Neural progenitor cell (in vitro differentiated cells): Measurements from ENCODE around the gene CDH18. TPM values are rescaled to one million over a fixed set of nuclear protein-coding genes. Genes with fewer than 3 reads are reported as not detected.

Experiments
- DNase-seq: peaks from one replicate; pipeline ENCODE4 v3.0.0-alpha.2; 2016; ENCODE audit warnings: low spot score
- H2AFZ ChIP-seq: fragments of 200-600 bp; sonication (generic); replicated peaks from 2 replicates; pipeline ENCODE4 v1.6.1; 2016; ENCODE audit warnings: antibody characterized with exemption
- H3F3A ChIP-seq: fragments of 200-600 bp; sonication (generic); 2 replicates; pipeline ENCODE4 v1.6.1; 2016; ENCODE audit warnings: antibody characterized with exemption, low read depth
- H3K27ac ChIP-seq: fragments of 200-600 bp; sonication (generic); 2 replicates; pipeline ENCODE4 v1.5.1; 2016; ENCODE audit warnings: mild to moderate bottlenecking
- H3K27me3 ChIP-seq: fragments of 200-600 bp; sonication (generic); 2 replicates; pipeline ENCODE4 v1.6.1; 2016; ENCODE audit warnings: mild to moderate bottlenecking, moderate library complexity
- H3K36me3 ChIP-seq: fragments of 200-600 bp; sonication (generic); 2 replicates; pipeline ENCODE4 v1.5.1; 2016
- H3K4me1 ChIP-seq: fragments of 200-600 bp; sonication (generic); 2 replicates; pipeline ENCODE4 v1.6.1; 2016; ENCODE audit warnings: mixed run types
- H3K4me2 ChIP-seq: fragments of 200-600 bp; sonication (generic); 2 replicates; pipeline ENCODE4 v1.6.1; 2016
- H3K4me3 ChIP-seq: fragments of 200-600 bp; sonication (generic); 2 replicates; pipeline ENCODE4 v1.5.1; 2016
- H3K79me2 ChIP-seq: fragments of 200-600 bp; sonication (generic); 2 replicates; pipeline ENCODE4 v1.6.1; 2016; ENCODE audit warnings: low read depth
- H3K9ac ChIP-seq: fragments of 200-600 bp; sonication (generic); 2 replicates; pipeline ENCODE4 v1.6.1; 2016
- H3K9me3 ChIP-seq: fragments of 200-600 bp; sonication (generic); 2 replicates; pipeline ENCODE4 v1.5.1; 2016; ENCODE audit warnings: low read depth
- H4K20me1 ChIP-seq: fragments of 200-600 bp; sonication (generic); 2 replicates; pipeline ENCODE4 v1.6.1; 2016; ENCODE audit warnings: low read depth
- H3K27ac Mint-ChIP-seq: 3 replicates; pipeline ENCODE4 v1.8.0; 2021; ENCODE audit warnings: mixed read lengths
- H3K27me3 Mint-ChIP-seq: 2 replicates; pipeline ENCODE4 v1.8.0; 2022; ENCODE audit warnings: low read depth, mild to moderate bottlenecking, inconsistent platforms, moderate library complexity, mixed read lengths; ENCODE audit not compliant: insufficient read depth
- H3K36me3 Mint-ChIP-seq: 3 replicates; pipeline ENCODE4 v1.8.0; 2021; ENCODE audit warnings: mixed read lengths
- H3K4me1 Mint-ChIP-seq: 3 replicates; pipeline ENCODE4 v1.8.0; 2021; ENCODE audit warnings: mixed read lengths
- H3K4me3 Mint-ChIP-seq: 3 replicates; pipeline ENCODE4 v1.8.0; 2021; ENCODE audit warnings: mild to moderate bottlenecking, moderate library complexity, mixed read lengths
- H3K9me3 Mint-ChIP-seq: 3 replicates; pipeline ENCODE4 v1.8.0; 2020; ENCODE audit warnings: mixed read lengths
- CTCF ChIP-seq: fragments of 200-600 bp; sonication (generic); IDR thresholded peaks from 2 replicates; pipeline ENCODE4 v1.5.1; 2017; ENCODE audit warnings: antibody characterized with exemption, mild to moderate bottlenecking
- EZH2 ChIP-seq: fragments of 200-600 bp; sonication (generic); IDR thresholded peaks from 2 replicates; pipeline ENCODE4 v1.6.1; 2017; ENCODE audit warnings: antibody characterized with exemption, mild to moderate bottlenecking, moderate library complexity
- EZH2phosphoT487 ChIP-seq: fragments of 200-600 bp; sonication (generic); IDR thresholded peaks from 2 replicates; pipeline ENCODE4 v1.6.1; 2017; ENCODE audit warnings: antibody characterized with exemption
- total RNA-seq: library from RNA; depleted of rRNA; stranded (reverse); fragments of >200 nt; gene quantifications from 2 replicates; pipeline ENCODE4 v1.2.3, GENCODE V29; 2015; ENCODE audit warnings: low replicate concordance

The CDH18 gene
- total RNA-seq, 1 donor from 2014 or later = 0.58 TPM

GRCh38 chr5:20032896-20033295 lies 44.9 kb upstream of the CDH18 start:
- Histone ChIP-seq H3K4me2 (no peak overlapping the region), H4K20me1 (no peaks in the 10 kb centered on the region), H3K79me2 (no peaks in the 10 kb centered on the region), H3F3A (no peaks in the 10 kb centered on the region), H3K9me3 (no peaks in the 10 kb centered on the region), H3K36me3 (no peaks in the 10 kb centered on the region), H3K9ac (no peak overlapping the region), H3K27me3 (no peaks in the 10 kb centered on the region), H3K4me1 (no peaks in the 10 kb centered on the region), H2AFZ (no peak overlapping the region), H3K4me3 (no peak overlapping the region), H3K27ac (no peak overlapping the region)
- Mint-ChIP-seq H3K4me3 (no peak overlapping the region), H3K4me1 (no peaks in the 10 kb centered on the region), H3K27me3 (no peaks in the 10 kb centered on the region), H3K36me3 (peaks cover 2% of the 10 kb centered on the region), H3K9me3 (peaks cover 4% of the 10 kb centered on the region), H3K27ac (no peak overlapping the region)
- no peak for TF ChIP-seq EZH2phosphoT487
- TF ChIP-seq CTCF = no peak
- no peak for TF ChIP-seq EZH2
- DNase-seq = no peak

- Histone ChIP-seq H3K27ac (no peak overlapping the region), H3K79me2 (no peaks in the 10 kb centered on the region), H2AFZ (no peak overlapping the region), H3K4me1 (no peaks in the 10 kb centered on the region), H4K20me1 (no peaks in the 10 kb centered on the region), H3K9me3 (no peaks in the 10 kb centered on the region), H3K36me3 (no peaks in the 10 kb centered on the region), H3K4me3 (no peak overlapping the region), H3F3A (no peaks in the 10 kb centered on the region), H3K27me3 (no peaks in the 10 kb centered on the region), H3K9ac (no peak overlapping the region), H3K4me2 (no peak overlapping the region)
- no peak for TF ChIP-seq EZH2
- no peak for TF ChIP-seq EZH2phosphoT487
- TF ChIP-seq CTCF = no peak
- Mint-ChIP-seq H3K4me3 (no peak overlapping the region), H3K36me3 (no peaks in the 10 kb centered on the region), H3K27ac (no peak overlapping the region), H3K27me3 (no peaks in the 10 kb centered on the region), H3K9me3 (no peaks in the 10 kb centered on the region), H3K4me1 (no peaks in the 10 kb centered on the region)
- no peak for DNase-seq
These were observed 42.1 kb upstream of the CDH18 start for GRCh38 chr5:20030125-20030524.

- Mint-ChIP-seq H3K9me3 (no peaks in the 10 kb centered on the region), H3K27me3 (no peaks in the 10 kb centered on the region), H3K27ac (no peak overlapping the region), H3K4me3 (no peak overlapping the region), H3K36me3 (no peaks in the 10 kb centered on the region), H3K4me1 (no peaks in the 10 kb centered on the region)
- H3K9me3 ChIP-seq = no peaks in the 10 kb centered on the region
- H3K4me1 ChIP-seq = no peaks in the 10 kb centered on the region
- H3K4me3 ChIP-seq = no peak overlapping the region
- no peaks in the 10 kb centered on the region for H3F3A ChIP-seq
- no peaks in the 10 kb centered on the region for H3K79me2 ChIP-seq
- DNase-seq = no peak
- H2AFZ ChIP-seq = no peak overlapping the region
- no peaks in the 10 kb centered on the region for H3K36me3 ChIP-seq
- H4K20me1 ChIP-seq = no peaks in the 10 kb centered on the region
- H3K27ac ChIP-seq = no peak overlapping the region
- H3K9ac ChIP-seq = no peak overlapping the region
- no peaks in the 10 kb centered on the region for H3K27me3 ChIP-seq
- TF ChIP-seq EZH2phosphoT487 (no peak), CTCF (no peak), EZH2 (no peak)
- H3K4me2 ChIP-seq = no peak overlapping the region
These were observed 41.3 kb upstream of the CDH18 start for GRCh38 chr5:20029266-20029665.
